CD14-positive monocyte (primary cell): ENCODE data around the gene SPEM2. TPM values are rescaled to one million over a fixed set of nuclear protein-coding genes. Genes with fewer than 3 reads are reported as not detected.

Experiments
- DNase-seq, 3 donors: peaks; one replicate each; pipeline ENCODE4 v3.0.0-alpha.2; 2011 to 2022
- H2AFZ ChIP-seq: 2 replicates; pipeline ENCODE4 v1.6.0; 2012; ENCODE audit warnings: mild to moderate bottlenecking, low read depth, low read length, inconsistent platforms; ENCODE audit not compliant: insufficient read depth, poor library complexity, severe bottlenecking
- H3K27ac ChIP-seq, 2 donors: 1 replicate in 1 of 2; 2 replicates in 1 of 2; pipeline ENCODE4 v1.5.1; 2012 to 2013; ENCODE audit warnings: low read length in 2 of 2, control low read depth in 1 of 2, inconsistent platforms in 1 of 2, low read depth in 1 of 2, mild to moderate bottlenecking in 1 of 2
- H3K27me3 ChIP-seq, 2 donors: one replicate each; pipeline versions ENCODE4 v1.6.0 to v1.6.1; 2011 to 2013; ENCODE audit warnings: low read length in 2 of 2; ENCODE audit not compliant: control insufficient read depth in 2 of 2, insufficient read depth in 2 of 2
- H3K36me3 ChIP-seq, 2 donors: replicated peaks in 1 of 2; 1 replicate in 1 of 2; 2 replicates in 1 of 2; pipeline versions ENCODE4 v1.5.1 to v1.6.1; 2012 to 2013; ENCODE audit warnings: low read length in 2 of 2, control low read depth in 1 of 2, inconsistent platforms in 1 of 2, mild to moderate bottlenecking in 1 of 2; ENCODE audit not compliant: insufficient read depth in 2 of 2, control insufficient read depth in 1 of 2
- H3K4me1 ChIP-seq, 2 donors: 1 replicate in 1 of 2; 2 replicates in 1 of 2; pipeline versions ENCODE4 v1.5.1 to v1.6.1; 2012 to 2013; ENCODE audit warnings: low read length in 2 of 2, control low read depth in 1 of 2, inconsistent platforms in 1 of 2, mild to moderate bottlenecking in 1 of 2, moderate library complexity in 1 of 2; ENCODE audit not compliant: insufficient read depth in 2 of 2, control insufficient read depth in 1 of 2
- H3K4me2 ChIP-seq: replicated peaks from 2 replicates; pipeline ENCODE3; 2012; ENCODE audit warnings: low read length, moderate library complexity, mild to moderate bottlenecking; ENCODE audit not compliant: poor library complexity, severe bottlenecking; ENCODE audit errors: extremely low read depth
- H3K4me3 ChIP-seq, 3 experiments: fragments of 200-600 bp in 1 of 3; sonication (generic) in 1 of 3; replicated peaks in 1 of 3; 1 replicate in 2 of 3; 2 replicates in 1 of 3; pipeline ENCODE4 v1.5.1; 2011 to 2013; ENCODE audit warnings: low read length in 3 of 3, mild to moderate bottlenecking in 3 of 3, control low read depth in 2 of 3, low read depth in 2 of 3, inconsistent platforms in 1 of 3, moderate library complexity in 1 of 3
- H3K79me2 ChIP-seq: 2 replicates; pipeline ENCODE4 v1.6.0; 2012; ENCODE audit warnings: mild to moderate bottlenecking, control low read depth, inconsistent platforms, low read length, moderate library complexity; ENCODE audit not compliant: insufficient read depth
- H3K9ac ChIP-seq: 2 replicates; pipeline ENCODE4 v1.6.0; 2017; ENCODE audit warnings: low read length, mild to moderate bottlenecking; ENCODE audit not compliant: insufficient read depth, poor library complexity, severe bottlenecking
- H3K9me3 ChIP-seq, 2 donors: replicated peaks in 1 of 2; 1 replicate in 1 of 2; 2 replicates in 1 of 2; pipeline versions ENCODE4 v1.5.1 to v1.6.1; 2012 to 2013; ENCODE audit warnings: low read length in 2 of 2, control low read depth in 1 of 2; ENCODE audit not compliant: control insufficient read depth in 1 of 2, insufficient read depth in 1 of 2
- H4K20me1 ChIP-seq: 2 replicates; pipeline ENCODE4 v1.6.0; 2012; ENCODE audit warnings: mild to moderate bottlenecking, low read length, control low read depth, moderate library complexity; ENCODE audit not compliant: insufficient read depth
- H3K27ac Mint-ChIP-seq, 7 donors: one replicate each; pipeline ENCODE4 v1.8.0; 2020; ENCODE audit warnings: mild to moderate bottlenecking in 7 of 7, mixed read lengths in 7 of 7, moderate library complexity in 6 of 7, inconsistent platforms in 2 of 7
- H3K27me3 Mint-ChIP-seq, 3 donors: one replicate each; pipeline ENCODE4 v1.8.0; 2021 to 2022; ENCODE audit warnings: low read depth in 3 of 3, mild to moderate bottlenecking in 3 of 3, mixed read lengths in 3 of 3, moderate library complexity in 3 of 3, inconsistent platforms in 1 of 3
- H3K36me3 Mint-ChIP-seq, 2 donors: one replicate each; pipeline ENCODE4 v1.8.0; 2020; ENCODE audit warnings: mixed read lengths in 2 of 2, inconsistent platforms in 1 of 2, mild to moderate bottlenecking in 1 of 2
- H3K4me1 Mint-ChIP-seq: one replicate; pipeline ENCODE4 v1.8.0; 2020; ENCODE audit warnings: mild to moderate bottlenecking, mixed read lengths
- H3K4me3 Mint-ChIP-seq, 2 donors: one replicate each; pipeline ENCODE4 v1.8.0; 2020; ENCODE audit warnings: mild to moderate bottlenecking in 2 of 2, mixed read lengths in 2 of 2, moderate library complexity in 1 of 2
- H3K9me3 Mint-ChIP-seq, 7 donors: one replicate each; pipeline ENCODE4 v1.8.0; 2020 to 2022; ENCODE audit warnings: mixed read lengths in 7 of 7, mild to moderate bottlenecking in 6 of 7, moderate library complexity in 6 of 7, inconsistent platforms in 2 of 7
- WGBS: methylation state at CpG from one replicate; pipeline ENCODE4 v1.1.5; 2013; ENCODE audit warnings: missing lambda C conversion rate; ENCODE audit not compliant: insufficient coverage; 5-methylcytosine and 5-hydroxymethylcytosine counted together
- intact Hi-C, 2 donors: fragments of 100-400 bp; cut with micrococcal nuclease; formaldehyde crosslinking; loops; one replicate each; pipeline versions ENCODE4 v1.15.0 to v1.15.1; 2023
- polyA plus RNA-seq, 3 donors: library from polyadenylated mRNA; depleted of rRNA in 1 of 3; unstranded in 2 of 3; stranded (reverse) in 1 of 3; fragments of 300-500 nt in 2 of 3; fragments of >200 nt in 1 of 3; fragmentation: Illumina TruSeq in 2 of 3; gene quantifications; 1 replicate in 2 of 3; 2 replicates in 1 of 3; pipeline ENCODE4 v1.2.3, GENCODE V29; 2012 to 2021
- TF ChIP-seq, protein P1 (sequence below): fragments of 200-600 bp; IDR thresholded peaks from one replicate; pipeline ENCODE4 v1.8.0; 2022; ENCODE audit warnings: antibody characterized with exemption, mild to moderate bottlenecking

Gene SPEM2
- polyA plus RNA-seq, 3 donors = not detected

DNA sequence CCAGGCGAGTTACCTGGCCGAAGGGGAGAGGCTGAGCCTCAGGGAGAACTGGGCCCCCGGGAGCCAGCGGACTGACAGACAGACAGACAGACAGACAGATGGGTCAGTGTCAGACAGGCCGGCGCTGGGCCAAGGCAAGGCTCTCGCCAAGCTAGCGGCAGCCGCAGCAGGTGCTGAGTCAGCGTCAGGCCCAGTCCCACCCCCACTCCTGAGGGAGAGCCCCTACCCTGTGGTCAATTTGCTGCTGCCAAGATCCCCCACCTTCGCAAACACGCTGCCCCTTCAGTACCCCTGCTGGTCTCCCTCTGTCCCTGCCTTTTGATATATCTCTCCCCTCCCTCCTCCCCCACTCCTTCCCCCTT, 15.4 kb downstream of the SPEM2 start:
- peak overlapping the region; percentile 66 to 84 for H3K4me3 Mint-ChIP-seq
- peaks cover 15 to 19% of the 10 kb centered on the region in 2 donors for H3K36me3 Mint-ChIP-seq
- DNase-seq = peak; percentile 30 to 70 (median 46)
- no peak overlapping the region for H3K27ac Mint-ChIP-seq
- intact Hi-C loops = no loop called here
- H3K9me3 ChIP-seq = peaks cover 0 to 18% of the 10 kb centered on the region in 2 donors
- H3K27ac ChIP-seq = no peak overlapping the region
- peaks cover 0 to 18% (median 11%) of the 10 kb centered on the region in 7 donors for H3K9me3 Mint-ChIP-seq
- TF ChIP-seq, protein P1, sequence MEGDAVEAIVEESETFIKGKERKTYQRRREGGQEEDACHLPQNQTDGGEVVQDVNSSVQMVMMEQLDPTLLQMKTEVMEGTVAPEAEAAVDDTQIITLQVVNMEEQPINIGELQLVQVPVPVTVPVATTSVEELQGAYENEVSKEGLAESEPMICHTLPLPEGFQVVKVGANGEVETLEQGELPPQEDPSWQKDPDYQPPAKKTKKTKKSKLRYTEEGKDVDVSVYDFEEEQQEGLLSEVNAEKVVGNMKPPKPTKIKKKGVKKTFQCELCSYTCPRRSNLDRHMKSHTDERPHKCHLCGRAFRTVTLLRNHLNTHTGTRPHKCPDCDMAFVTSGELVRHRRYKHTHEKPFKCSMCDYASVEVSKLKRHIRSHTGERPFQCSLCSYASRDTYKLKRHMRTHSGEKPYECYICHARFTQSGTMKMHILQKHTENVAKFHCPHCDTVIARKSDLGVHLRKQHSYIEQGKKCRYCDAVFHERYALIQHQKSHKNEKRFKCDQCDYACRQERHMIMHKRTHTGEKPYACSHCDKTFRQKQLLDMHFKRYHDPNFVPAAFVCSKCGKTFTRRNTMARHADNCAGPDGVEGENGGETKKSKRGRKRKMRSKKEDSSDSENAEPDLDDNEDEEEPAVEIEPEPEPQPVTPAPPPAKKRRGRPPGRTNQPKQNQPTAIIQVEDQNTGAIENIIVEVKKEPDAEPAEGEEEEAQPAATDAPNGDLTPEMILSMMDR = no peak
- no peak overlapping the region for H2AFZ ChIP-seq
- peaks cover 8% of the 10 kb centered on the region for H3K79me2 ChIP-seq
- H3K4me1 ChIP-seq = peaks cover 56 to 63% of the 10 kb centered on the region in 2 donors
- H3K4me3 ChIP-seq = peak overlapping the region in 1 of 3 experiments; percentile 52
- H3K36me3 ChIP-seq = no peaks in the 10 kb centered on the region
- 0% methylated on average over 10 of the region's 12 CpGs for WGBS
- H3K9ac ChIP-seq = no peak overlapping the region
- H3K27me3 Mint-ChIP-seq = peaks cover 64 to 85% (median 76%) of the 10 kb centered on the region in 3 donors
- H4K20me1 ChIP-seq = peaks cover 29% of the 10 kb centered on the region
- H3K27me3 ChIP-seq = peaks cover 32 to 72% of the 10 kb centered on the region in 2 donors
- H3K4me1 Mint-ChIP-seq = peaks cover 54% of the 10 kb centered on the region
- H3K4me2 ChIP-seq = peak overlapping the region; percentile 61

DNA sequence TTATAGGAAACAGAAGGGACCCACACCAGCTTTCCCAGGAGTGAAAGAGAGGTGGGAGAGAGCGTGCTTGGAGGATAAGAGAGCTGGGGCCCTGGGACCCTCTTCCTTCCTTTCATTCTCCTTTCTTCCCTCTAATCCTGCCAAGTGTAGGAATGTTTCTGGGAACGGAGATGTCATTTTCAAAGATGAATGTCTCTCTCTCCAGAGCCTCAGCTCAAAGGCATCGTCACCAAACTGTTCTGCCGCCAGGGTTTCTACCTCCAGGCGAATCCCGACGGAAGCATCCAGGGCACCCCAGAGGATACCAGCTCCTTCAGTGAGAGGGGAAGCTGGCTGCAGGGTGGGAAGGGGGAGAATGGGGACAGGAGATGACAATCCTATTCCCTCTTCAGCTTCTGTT, 15.8 kb downstream of the SPEM2 start:
- H3K4me3 Mint-ChIP-seq = peak overlapping the region in 1 of 2 donors; percentile 84

More for the DNA sequence above, 15.8 kb downstream of the SPEM2 start:
- peaks cover 37 to 77% of the 10 kb centered on the region in 2 donors for H3K27me3 ChIP-seq
- peaks cover 0 to 18% of the 10 kb centered on the region in 2 donors for H3K9me3 ChIP-seq
- peaks cover 3% of the 10 kb centered on the region for H3K79me2 ChIP-seq
- Mint-ChIP-seq H3K9me3 (peaks cover 0 to 23% (median 11%) of the 10 kb centered on the region in 7 donors), H3K27ac (no peak overlapping the region), H3K36me3 (peaks cover 19% of the 10 kb centered on the region in 2 donors), H3K4me1 (peaks cover 53% of the 10 kb centered on the region), H3K27me3 (peaks cover 68 to 89% (median 80%) of the 10 kb centered on the region in 3 donors)
- H3K4me1 ChIP-seq = peaks cover 53 to 60% of the 10 kb centered on the region in 2 donors
- H3K4me2 ChIP-seq = no peak overlapping the region
- H3K36me3 ChIP-seq = no peaks in the 10 kb centered on the region
- no peak overlapping the region for H2AFZ ChIP-seq
- H4K20me1 ChIP-seq = peaks cover 29% of the 10 kb centered on the region
- no CpG with 5 or more reads among the region's 7 CpGs for WGBS
- no peak overlapping the region for H3K27ac ChIP-seq
- intact Hi-C loops = no loop called here
- TF ChIP-seq, protein P1 = no peak
- H3K4me3 ChIP-seq = no peak overlapping the region
- no peak for DNase-seq
- no peak overlapping the region for H3K9ac ChIP-seq
